NOMO-1 (cell line): Measurements from ENCODE around the gene CEP68.
A peak's percentile ranks its signal among the peaks of the same experiment; 100 is the strongest.

Experiments used
- DNase-seq, 2 experiments: peaks; one replicate each; lab custom pipeline; 2025; ENCODE audit not compliant: unreplicated experiment in 2 of 2; lab: John Stamatoyannopoulos, UW

CEP68 gene

GRCh38 chr2:65057391-65058052, 1.3 kb downstream of the CEP68 start:
- DNase-seq: peak; percentile 66

DNA sequence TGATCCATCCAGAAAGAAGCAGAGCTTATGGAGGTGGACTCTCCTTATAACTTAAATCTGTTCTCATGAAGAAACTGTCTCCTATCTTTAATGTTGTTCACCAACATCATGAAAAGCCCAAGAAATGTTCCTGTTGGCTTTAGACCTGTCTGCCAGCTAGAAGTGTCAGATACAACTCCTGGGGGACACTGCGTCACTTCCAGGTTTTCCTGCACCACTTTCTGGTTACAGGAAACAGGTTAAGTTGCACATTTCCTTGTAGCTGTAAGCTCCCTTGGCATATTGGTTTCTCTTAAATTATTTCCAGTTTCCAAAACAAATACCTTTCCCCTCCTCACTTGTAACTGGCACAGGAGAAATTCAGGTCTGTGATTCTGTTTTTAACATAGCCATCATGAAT, 2.9 kb downstream of the CEP68 start:
- no peak for DNase-seq

DNA sequence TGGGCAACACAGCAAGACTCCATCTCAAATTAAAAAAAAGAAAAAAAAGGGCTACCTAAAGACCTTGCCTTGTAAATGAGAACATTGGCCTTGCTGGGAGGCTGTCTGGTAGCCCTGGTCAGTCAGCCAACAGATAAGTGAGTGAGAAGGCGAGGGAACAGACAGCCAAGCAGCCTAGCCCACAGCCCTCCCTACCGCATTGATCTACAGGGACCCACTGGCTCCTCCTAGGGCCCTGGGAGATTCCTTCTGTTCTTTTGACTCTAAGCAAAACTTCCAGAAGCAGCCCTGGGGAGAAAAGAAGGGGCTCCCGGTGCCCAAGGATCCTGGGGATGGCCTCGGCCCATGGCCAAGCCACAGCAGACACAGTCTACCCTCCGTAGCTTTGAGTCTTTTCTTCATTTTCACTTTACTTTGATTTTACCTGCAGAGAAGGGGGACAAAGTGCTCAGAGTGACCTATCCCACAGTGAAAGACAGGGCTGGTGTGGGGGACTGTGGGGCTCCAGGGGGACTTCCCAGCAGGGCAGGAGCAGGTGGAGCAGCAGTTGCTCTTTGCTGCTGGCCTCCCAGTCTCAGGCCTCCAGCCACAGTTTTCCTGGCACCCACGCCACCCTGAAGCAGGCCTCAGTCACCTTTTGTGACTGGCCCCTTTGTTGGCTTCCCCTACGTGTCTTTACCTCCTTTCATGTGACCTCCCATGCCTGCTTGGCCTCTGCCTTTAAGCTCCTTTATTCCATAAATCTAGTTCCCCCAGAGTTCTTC, 5.1 kb downstream of the CEP68 start:
- DNase-seq: no peak

GRCh38 chr2:65061910-65062339, 5.7 kb downstream of the CEP68 start:
- DNase-seq: no peak

DNA sequence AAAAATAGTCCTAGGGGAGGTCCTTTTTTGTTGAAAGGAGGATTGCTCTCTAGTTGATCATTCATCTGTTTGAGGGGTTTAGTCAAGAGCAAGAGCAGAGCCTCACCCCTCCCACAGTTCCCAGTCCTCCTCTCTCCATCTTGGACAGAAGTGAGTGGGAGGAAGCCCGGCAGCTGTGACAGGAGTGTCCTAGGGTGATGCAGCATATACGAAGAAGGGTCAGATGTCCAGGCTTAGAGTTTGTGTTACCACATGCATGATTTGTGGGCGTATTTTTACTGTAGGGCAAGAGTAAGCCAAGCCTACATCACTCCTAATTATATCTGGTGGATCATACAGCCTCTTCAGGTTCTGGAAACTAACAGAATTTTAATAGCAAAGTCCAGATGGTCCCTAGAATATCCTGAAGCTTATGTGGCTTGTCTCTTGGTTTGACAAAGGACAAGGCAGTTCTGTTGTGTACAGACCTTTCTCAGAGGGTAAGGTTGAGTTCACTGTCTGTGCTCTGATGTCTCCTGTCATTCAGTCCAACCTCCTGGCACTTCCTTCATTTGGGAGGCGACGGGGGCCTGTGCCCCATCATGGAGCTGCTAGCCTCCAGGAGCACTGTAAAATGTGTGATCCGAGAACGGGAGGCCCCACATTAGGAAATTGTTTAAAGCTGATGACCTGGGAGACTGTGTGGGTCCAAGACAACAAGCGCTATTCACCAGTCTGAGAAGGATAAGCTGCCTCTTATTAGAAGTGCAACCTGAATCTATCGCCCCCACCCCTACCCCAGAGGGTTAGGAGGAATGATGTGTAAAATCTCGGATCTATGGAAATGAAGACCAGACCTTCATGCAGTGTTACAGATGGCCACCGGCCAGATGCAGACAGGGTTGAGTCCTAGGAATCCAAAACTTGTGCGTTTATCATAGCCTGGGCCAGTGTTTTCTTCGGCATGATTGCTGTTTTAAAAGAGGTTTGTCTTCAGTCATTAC, 6.9 kb downstream of the CEP68 start:
- no peak for DNase-seq

- DNase-seq: peak; percentile 76 to 96
Observed at GRCh38 chr2:65064728-65065552, 8.7 kb downstream of the CEP68 start.

GRCh38 chr2:65067806-65068553, 11.8 kb downstream of the CEP68 start:
- DNase-seq: no peak

DNA sequence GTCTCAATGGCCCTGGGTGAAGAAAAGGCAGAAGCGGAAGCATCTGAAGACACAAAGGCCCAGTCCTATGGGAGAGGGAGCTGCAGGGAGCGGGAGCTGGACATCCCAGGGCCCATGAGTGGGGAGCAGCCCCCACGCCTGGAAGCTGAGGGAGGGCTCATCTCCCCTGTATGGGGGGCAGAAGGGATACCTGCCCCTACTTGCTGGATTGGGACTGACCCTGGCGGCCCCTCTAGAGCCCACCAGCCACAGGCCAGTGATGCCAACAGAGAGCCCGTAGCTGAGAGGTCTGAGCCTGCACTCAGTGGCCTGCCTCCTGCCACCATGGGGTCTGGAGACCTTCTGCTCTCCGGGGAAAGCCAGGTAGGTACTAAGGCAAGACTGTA, 13.2 kb downstream of the CEP68 start:
- no peak for DNase-seq

DNA sequence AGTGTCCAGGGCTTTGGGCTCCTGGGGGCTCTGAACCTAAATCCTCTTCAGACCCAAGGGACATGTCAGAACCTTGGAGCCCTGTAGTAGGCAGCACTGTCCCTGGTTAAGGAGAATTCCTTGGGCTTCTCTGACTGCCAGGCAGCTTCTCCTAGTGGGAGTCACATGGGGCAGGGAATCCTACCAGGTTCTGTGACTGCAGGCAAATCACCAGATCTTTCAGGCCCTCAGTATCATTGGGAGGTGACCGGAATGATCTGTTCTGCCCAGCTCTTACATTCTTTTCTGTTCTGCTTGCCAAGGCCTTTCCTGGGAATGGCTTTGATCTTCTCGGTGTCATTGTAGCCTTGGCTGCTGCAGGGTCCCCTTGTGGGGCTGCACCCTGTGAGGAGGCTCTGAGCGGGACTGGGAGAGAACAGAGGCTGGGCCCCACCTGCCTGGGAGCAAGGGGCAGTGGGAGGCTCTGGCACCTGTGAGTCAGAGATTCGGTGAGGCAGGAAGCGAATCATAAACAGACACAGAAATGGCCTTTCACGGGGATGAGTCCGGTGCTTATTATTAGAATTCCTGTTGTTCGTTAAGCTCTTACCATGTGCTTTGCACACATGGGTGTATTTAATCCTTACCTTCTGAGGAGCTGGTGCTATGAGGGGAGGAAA, 14.1 kb downstream of the CEP68 start:
- no peak for DNase-seq

DNA sequence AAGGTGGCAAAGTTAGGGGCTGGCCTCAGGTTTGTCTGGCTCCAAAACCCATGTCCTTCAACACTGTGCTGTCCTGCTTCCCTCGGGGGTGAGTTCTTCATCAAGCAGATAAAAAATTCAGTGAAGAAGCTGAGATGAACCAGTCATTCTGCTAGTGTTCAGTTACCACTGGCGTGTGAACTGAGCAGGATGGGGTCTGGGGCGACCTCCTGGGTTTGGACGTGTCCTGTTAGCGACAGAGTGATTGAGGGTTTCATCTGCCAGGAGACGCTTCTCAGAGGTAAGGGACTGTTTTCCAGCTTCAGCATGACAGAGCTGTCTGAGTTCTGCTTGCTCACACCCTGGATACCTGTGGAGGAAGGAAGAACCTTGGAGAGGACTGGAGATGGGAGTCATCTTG, 14.6 kb downstream of the CEP68 start:
- no peak for DNase-seq

GRCh38 chr2:65071499-65072180, 15.4 kb downstream of the CEP68 start:
- DNase-seq: no peak

GRCh38 chr2:65072181-65072970, 16.2 kb downstream of the CEP68 start:
- DNase-seq: no peak

GRCh38 chr2:65073879-65074565, 17.8 kb downstream of the CEP68 start:
- no peak for DNase-seq

DNA sequence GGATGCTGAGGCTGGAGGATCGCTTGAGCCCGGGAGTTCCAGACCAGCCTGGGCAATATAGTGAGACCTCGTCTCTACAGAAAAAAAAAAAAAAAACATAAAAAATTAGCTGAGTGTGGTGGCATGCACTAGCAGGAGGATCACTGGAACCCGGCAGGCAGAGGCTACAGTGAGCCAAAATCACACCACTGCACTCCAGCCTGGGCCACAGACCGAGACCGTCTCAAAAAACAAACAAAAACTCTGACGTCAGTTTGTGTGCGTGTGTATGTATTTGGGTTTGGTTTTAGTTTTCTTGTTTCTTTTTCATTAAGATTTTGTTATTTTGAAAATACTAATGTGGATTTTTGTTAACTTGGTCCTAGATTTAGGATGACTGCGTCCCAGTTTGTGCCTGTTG, 19.0 kb downstream of the CEP68 start:
- DNase-seq: no peak

- no peak for DNase-seq
Observed at GRCh38 chr2:65075605-65076344, 19.6 kb downstream of the CEP68 start.

DNA sequence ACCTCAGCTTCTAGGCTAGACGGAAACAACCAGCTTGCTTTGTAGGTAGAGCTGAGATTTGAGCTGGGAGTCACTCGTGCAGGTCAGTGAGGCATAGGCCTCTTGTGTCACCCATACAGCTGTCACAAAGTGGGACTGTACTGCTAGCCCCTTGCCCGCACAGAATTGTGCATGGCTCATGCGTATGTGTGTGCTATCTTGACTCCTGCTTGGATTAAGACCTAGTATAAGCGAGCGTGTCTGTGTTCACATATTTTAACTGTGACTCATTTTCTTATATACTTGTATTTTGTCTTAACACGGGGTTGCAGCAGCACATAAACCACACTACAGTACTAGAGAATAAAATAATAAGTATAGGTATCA, 20.1 kb downstream of the CEP68 start:
- DNase-seq: no peak

- DNase-seq: no peak
Observed at GRCh38 chr2:65077898-65078297, 21.7 kb downstream of the CEP68 start.
